HG03060 (cell line): ENCODE data around the gene SLC9A6.
"Not testable (repeated sequence)": the region's sequence is repeated elsewhere in the genome, so short reads cannot be mapped to it uniquely, and the experiment has no call there.

Experiments
- ATAC-seq: cut with Tn5 transposase; IDR thresholded peaks from one replicate; pipeline ENCODE4 v1.9.1; 2021; ENCODE audit warnings: low read depth, moderate number of reproducible peaks; ENCODE audit not compliant: unreplicated experiment

The SLC9A6 gene

GRCh38 chrX:136028383-136028984, 43.2 kb downstream of the SLC9A6 start:
- no peak for ATAC-seq

DNA sequence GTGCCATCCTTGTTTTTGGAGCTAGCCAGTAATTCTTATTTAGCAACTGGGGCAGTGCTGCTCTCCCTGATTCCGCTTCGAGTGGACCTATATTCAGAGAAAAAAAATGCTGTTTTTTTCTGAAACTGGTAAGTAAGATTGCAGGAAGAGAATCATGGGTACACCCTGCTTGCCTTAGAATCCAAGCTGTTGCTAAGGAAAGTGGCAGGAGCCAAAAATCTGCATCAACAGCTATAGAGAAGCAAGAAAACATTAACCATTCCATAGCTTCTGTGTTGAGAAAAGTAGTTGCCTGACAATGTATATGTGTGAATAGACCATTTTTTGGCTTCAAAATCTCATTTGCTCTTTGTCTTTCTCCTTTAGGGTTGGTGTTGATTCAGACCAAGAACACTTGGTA, 44.5 kb downstream of the SLC9A6 start:
- no peak for ATAC-seq

DNA sequence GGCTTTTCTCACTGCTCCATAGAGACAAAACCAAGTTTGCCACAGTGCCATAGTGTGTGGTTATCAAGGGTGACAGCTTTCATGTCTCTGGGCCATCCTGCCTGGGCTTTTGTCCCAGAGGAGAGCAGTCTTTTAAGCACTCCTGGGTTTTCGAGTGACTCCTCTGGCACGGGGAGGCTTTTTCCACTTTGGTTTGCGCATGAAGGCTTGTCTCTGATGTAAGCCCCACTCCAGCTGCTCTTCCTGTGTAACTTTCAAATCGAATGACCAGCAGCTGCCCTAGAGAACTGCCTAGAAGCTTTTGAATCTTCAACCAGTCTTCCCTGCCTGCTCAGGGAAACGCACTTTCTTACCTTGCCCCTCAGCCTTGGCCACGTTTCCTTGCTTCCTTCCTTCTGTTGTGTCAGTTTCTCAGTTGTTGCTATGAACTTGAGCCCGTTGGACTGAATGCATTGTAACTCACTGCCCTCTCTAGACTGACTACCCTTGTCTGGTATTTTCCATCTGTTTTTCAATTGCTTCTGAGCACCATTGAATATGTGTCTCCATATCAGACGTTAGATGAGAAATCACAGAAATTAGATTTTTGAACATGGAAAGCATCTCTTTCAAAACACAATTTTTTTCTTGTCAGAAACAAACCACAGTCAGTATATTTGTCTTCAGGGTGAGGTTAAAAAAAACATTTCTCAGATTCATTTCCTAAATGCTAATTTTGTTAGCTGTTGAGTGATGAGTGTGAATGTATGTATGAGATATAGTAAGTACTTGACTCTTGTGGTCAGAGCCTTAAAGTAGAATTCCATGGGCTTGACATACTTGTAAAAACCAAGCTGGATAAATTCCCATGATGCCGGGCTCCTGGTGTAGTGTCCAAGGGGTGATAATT, 45.3 kb downstream of the SLC9A6 start:
- ATAC-seq = no peak

DNA sequence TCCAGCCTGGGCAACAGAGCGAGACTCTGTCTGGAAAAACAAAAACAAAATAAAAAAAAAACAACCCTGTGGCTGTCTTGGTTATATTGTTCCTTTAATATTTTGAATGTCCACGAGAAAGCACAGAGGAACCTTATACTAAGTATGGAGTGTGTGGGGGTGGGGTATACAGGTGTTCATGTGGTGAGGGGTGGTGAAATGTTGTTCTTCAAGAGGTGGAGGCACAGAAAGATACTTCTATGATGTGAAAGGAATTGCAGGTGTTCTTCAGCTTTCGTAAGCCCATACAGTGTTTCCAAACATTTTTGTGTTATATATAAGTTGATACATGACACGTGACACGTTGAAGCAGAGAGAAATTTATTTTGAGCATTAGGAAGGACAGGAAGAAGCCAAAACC, 46.4 kb downstream of the SLC9A6 start:
- ATAC-seq = no peak

DNA sequence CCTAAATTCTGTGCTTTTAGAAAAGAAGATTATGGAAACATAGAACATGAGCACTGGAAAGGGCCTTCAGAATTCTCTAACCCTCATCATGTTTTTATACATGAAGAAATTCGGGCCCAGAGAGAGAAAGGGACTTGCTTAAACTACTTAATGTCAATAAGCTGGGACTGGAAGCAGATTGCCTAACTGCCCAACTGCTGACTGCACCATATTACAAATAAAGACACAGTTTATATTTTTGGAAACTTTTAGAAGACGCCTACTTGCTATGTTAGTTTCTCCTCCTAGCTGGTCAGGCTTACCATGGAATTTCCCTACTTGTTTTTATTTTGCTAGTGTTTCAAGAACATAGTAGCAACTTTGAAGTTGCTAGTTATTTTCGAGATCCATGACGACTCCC, 47.1 kb downstream of the SLC9A6 start:
- no peak for ATAC-seq

DNA sequence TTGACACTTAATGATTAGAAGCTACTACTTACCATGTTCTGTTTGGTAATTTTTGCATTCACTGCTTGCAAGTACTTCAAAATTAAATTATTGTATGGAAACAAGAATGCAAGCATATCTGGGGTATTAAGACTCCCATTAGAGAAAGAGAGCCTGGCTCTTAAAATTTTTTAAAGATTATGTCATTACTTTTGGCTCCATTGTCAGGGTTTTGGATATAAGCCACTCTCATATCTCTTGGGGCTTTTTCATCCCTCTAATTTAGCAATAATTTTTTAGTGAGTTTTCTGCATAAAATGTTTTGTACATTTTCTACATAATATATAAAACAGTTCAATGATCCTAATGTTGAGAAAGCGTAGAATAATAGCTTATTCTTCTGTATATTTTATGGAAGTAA, 49.4 kb downstream of the SLC9A6 start:
- ATAC-seq = no peak

GRCh38 chrX:136035663-136036062, 50.4 kb downstream of the SLC9A6 start:
- no peak for ATAC-seq

DNA sequence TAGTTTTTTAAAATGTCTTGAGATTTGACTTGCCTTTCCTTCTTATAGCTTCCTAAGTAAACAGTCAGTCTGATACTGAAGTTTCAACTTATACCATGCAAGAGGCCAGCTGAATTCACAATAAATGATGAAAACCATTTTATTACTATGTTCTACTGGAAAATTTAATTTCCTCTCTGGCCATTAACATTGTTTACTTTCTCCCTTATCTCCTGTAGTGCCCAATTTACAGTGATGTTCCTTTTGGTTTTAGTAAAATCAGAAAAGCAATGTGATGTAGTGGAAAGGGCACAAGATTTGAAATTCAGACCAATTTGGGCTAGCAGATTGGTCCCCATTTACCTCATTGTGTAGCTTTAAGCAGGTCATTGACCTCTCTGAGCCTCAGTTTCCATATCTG, 54.2 kb downstream of the SLC9A6 start:
- ATAC-seq = no peak

- ATAC-seq = no peak
These were observed 54.7 kb downstream of the SLC9A6 start for GRCh38 chrX:136039968-136040367.

- ATAC-seq = no peak
These were observed 56.1 kb downstream of the SLC9A6 start for GRCh38 chrX:136041254-136041812.

DNA sequence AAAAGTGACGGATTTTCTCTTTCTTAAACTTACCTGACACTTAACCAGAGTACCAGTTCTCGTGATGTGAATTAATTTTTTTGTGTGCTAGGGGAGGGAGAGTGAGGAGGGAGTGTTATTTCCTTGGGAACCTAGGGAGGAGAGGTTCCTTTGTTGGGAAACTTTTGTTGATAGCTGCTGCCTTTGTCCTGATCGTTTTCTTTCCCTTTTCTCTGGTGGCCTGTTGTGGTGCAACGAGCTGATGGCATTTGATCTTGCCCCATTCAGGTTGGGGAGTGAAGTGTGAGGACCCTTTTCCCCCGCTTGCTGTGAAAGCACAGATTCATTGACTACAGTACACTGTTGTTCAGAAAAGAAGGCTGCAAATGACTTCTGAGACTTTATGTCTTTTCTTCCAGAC, 59.8 kb downstream of the SLC9A6 start:
- ATAC-seq = no peak

- no peak for ATAC-seq
These were observed 61.2 kb downstream of the SLC9A6 start for GRCh38 chrX:136046295-136047015.

DNA sequence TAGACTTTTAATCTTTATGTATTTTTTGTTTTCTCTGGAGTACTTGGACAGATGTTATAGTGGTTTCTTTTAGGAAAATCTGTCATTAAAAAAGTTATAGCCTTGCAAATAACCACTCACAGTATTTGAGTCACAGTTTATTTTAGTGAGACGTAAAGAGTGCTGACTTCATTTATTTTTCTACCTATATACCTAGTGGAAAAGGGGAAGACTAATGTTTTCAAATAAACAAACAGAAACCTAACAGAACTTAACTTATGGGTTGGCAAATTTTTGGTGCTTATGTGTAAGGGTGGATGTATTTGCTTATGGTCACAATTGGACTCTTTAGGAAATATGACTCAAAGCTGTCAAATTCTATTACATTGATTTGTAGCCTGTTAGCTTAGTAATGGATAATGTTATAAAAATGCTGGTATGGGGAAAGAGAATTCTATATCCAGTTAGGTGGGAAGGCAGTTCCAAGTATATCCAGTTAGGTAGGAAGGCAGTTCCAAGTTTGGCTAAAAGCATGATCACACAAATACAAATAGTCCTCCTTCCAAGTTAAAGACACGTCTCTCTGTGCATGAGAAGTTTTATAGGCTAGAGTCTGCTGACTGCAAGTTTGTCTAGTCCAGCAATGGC, 61.9 kb downstream of the SLC9A6 start:
- no peak for ATAC-seq

DNA sequence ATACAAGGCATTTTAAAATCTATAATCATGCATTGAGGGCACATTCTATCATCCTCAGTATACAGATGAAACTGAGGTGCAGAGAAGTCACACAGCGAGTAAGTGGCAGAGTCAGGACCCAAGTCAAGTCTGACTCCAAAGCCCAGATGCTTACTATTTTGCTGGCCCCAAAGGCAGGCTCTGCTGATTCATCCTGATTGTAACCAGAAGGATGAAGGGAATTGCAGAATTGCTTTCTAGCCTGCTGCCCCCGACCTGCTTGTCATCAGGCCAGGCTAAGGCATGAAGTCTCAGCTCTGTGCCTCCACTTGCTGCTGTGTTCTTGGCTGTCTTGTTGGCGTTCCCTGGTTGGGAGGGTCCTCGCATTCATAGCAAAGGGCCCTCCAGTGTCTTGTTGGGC, 62.7 kb downstream of the SLC9A6 start:
- no peak for ATAC-seq

DNA sequence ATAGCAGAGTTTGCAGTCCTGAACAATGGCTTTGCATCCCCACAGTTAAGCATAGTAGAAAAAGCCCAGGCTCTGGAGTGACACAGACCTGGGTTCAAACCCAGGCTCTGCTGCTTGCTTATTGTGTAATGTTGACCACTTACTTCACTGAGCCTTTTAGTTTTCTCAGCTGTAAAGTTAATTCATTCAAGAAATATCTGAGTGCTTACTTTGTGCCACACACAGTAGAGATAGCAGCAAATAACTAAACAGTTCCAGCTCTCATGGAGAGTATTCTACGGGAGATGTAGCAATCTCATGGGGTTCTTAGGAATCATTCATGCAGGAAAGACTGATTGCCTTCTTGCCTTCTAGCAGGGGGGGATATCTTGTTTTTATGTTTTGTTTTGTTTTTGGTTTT, 63.2 kb downstream of the SLC9A6 start:
- no peak for ATAC-seq

- no peak for ATAC-seq
These were observed 64.4 kb downstream of the SLC9A6 start for GRCh38 chrX:136049608-136050007.

DNA sequence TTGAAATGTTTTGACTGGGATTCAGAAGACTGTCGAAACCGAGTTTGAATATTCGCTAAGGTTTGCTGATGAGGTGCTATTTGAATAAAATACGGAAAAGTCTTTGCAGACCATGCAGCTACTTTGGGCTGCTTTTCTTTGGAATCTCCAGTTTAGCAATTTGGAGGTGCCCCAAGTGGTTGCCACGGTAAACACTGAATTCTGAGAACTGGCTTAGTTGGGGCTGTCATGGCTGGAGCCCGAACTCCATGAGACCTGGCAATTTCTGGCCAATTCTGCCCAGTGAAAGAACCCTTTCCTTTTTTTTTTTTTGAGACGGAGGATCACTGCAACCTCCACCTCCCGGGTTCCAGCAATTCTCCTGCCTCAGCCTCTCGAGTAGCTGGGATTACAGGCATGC, 65.6 kb downstream of the SLC9A6 start:
- not testable (repeated sequence) for ATAC-seq

DNA sequence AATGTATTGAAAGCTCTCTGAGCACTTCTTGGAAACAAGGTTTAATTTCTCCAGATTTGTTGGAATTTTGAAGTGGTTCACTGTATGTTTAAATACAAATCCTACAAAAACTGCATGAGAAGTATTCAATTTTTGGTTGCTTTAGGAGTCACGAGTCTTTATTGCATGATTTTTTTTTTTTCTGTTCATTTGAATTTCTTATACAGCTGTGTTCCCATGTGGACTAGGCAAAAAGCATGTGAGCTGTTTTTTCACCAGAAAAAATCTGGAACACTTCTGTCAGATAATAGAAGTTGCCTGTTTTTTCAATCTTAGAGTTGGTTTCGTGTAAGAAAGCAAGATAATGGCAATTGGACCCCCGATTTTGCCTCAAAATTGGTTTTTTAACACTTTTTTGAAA, 66.4 kb downstream of the SLC9A6 start:
- no peak for ATAC-seq

DNA sequence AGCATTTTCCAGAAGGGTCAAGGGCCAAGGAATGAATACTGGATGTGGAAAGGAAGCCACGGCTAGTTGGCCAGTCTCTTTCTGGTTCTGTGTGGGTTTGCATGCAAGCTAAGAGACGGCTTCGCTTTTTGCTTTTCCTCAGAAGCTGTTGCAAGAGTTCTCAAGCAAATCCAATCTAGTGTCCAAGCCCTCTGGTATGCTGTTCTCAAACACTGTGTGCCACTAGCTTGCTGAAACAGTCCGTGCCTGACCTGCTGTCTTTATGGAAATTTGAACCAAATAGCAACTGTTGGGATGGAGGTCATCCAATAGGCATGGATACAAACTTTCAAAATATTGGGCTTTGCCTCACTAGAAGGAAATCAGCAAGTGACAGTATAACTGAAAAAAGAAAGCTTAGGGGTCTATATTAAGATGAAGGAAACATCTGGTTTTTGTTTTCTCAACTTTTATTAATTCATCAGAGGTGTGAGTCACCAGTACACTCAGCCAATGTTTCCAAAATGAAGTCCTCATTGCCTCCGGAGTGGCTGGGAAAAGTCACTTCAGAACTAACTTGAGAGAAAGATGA, 70.5 kb downstream of the SLC9A6 start:
- no peak for ATAC-seq

DNA sequence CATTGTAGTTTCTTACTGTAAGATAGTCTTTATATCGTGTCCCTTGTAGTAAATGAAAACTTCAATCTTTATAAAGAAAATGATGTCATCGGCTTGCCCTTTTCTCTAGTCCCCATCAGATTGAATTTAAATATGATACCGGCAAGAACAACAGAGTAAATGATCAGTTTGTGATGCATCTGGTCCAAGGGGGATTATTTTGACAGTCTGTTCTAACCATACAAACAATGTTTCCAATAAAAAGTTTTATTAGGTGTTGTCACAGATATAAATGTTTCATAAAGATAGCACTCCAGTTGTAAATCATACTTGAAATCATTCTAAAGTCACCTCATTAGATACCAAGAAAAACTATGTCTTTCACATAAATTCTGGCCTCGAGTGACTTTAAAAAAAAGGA, 72.3 kb downstream of the SLC9A6 start:
- no peak for ATAC-seq
